Esophagus squamous epithelium (tissue), 4 donors: ENCODE measurements around the gene FRMD3.

ENCODE experiments used
- CTCF ChIP-seq, 6 experiments: fragments of 450-650 bp in 4 of 6; fragments of 200-600 bp in 2 of 6; sonication (generic) in 2 of 6; IDR thresholded peaks; one replicate each; pipeline ENCODE4 v1.5.1; 2016 to 2019; ENCODE audit warnings: antibody characterized with exemption in 6 of 6, mild to moderate bottlenecking in 4 of 6, moderate library complexity in 4 of 6
- POLR2A ChIP-seq, 4 donors: fragments of 450-650 bp; IDR thresholded peaks; one replicate each; pipeline ENCODE4 v1.6.1; 2017; ENCODE audit warnings: antibody characterized with exemption in 4 of 4, mild to moderate bottlenecking in 4 of 4, moderate library complexity in 3 of 4

DNA sequence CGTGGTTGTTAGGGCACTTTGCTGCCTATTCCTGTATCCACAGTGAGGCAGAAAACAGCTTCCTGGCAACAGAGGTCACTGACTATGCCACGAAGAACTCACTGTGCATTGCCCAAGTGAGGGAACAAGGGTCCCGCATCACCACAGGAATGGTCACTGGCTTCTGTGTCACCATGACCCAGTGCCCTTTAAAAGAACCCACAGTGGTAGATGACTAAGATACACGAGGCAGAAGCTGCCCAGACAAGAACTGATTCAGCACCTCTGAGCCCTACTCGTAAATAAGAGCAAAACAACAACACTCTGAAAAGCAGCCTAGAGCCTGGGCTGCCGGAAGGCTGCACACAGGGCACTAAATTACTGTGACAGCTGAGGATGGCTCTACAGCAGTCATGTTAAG is 238.6 kb downstream of the FRMD3 start:
- no peak for TF ChIP-seq CTCF (IDR thresholded peaks at IDR 0.05)
- no peak for TF ChIP-seq POLR2A (IDR thresholded peaks at IDR 0.05)
